Lung (tissue), 12 donors: ENCODE measurements around the gene RNFT2. TPM values are rescaled to one million over a fixed set of nuclear protein-coding genes. Genes with fewer than 3 reads are reported as not detected.

Experiments
- ATAC-seq: fragments of 200-7000 bp; cut with Tn5 transposase; one replicate; pipeline ENCODE4 v1.9.1; 2020; ENCODE audit warnings: moderate number of reproducible peaks; ENCODE audit not compliant: insufficient read depth, low FRiP score
- DNase-seq, 3 donors: peaks; one replicate each; pipeline ENCODE4 v3.0.0-alpha.2; 2013 to 2017
- H3K27ac ChIP-seq, 2 donors: one replicate each; pipeline ENCODE4 v1.5.1; 2013; ENCODE audit warnings: mild to moderate bottlenecking in 2 of 2, moderate library complexity in 2 of 2, control low read depth in 1 of 2, inconsistent platforms in 1 of 2, low read depth in 1 of 2, low read length in 1 of 2
- H3K27me3 ChIP-seq, 3 donors: one replicate each; pipeline ENCODE4 v1.5.1; 2013; ENCODE audit warnings: low read length in 2 of 3; ENCODE audit not compliant: control insufficient read depth in 3 of 3, insufficient read depth in 3 of 3
- H3K36me3 ChIP-seq, 4 donors: one replicate each; pipeline ENCODE4 v1.5.1; 2013; ENCODE audit warnings: low read length in 4 of 4, mild to moderate bottlenecking in 1 of 4, moderate library complexity in 1 of 4; ENCODE audit not compliant: control insufficient read depth in 4 of 4, insufficient read depth in 4 of 4
- H3K4me1 ChIP-seq, 5 donors: one replicate each; pipeline ENCODE4 v1.5.1; 2013; ENCODE audit warnings: low read length in 5 of 5, mild to moderate bottlenecking in 2 of 5, moderate library complexity in 1 of 5; ENCODE audit not compliant: control insufficient read depth in 5 of 5, insufficient read depth in 5 of 5
- H3K4me3 ChIP-seq: one replicate; pipeline ENCODE4 v1.5.1; 2013; ENCODE audit warnings: mild to moderate bottlenecking, control low read depth, moderate library complexity
- H3K9ac ChIP-seq, 2 donors: one replicate each; pipeline ENCODE4 v1.5.1; 2013; ENCODE audit warnings: low read length in 2 of 2, control low read depth in 1 of 2; ENCODE audit not compliant: insufficient read depth in 1 of 2
- H3K9me3 ChIP-seq, 4 donors: one replicate each; pipeline ENCODE4 v1.5.1; 2013; ENCODE audit warnings: low read length in 3 of 4, mild to moderate bottlenecking in 1 of 4, moderate library complexity in 1 of 4; ENCODE audit not compliant: control insufficient read depth in 4 of 4, insufficient read depth in 3 of 4
- WGBS, 2 donors: extraction: QIAGEN DNeasy Blood & Tissue Kit; methylation state at CpG; one replicate each; pipeline ENCODE4 v1.1.7; 2013; 5-methylcytosine and 5-hydroxymethylcytosine counted together
- polyA plus RNA-seq, 2 donors: library from polyadenylated mRNA; stranded (reverse); fragments of 200-250 nt; gene quantifications; one replicate each; pipeline ENCODE4 v1.2.1, GENCODE V29; 2013
- total RNA-seq, 2 donors: library from RNA; depleted of rRNA in 1 of 2; stranded (reverse); fragments of >200 nt in 1 of 2; gene quantifications; one replicate each; pipeline ENCODE4 v1.2.1, GENCODE V29; 2014 to 2021
- TF ChIP-seq, protein P1 (sequence below): IDR thresholded peaks from 2 replicates; pipeline ENCODE4 v1.5.1; 2012; ENCODE audit warnings: mild to moderate bottlenecking; ENCODE audit errors: control extremely low read depth, extremely low read depth
- donor health status: control.
- donor health status: control.
- donor health status: Bipolar disorder and iron deficiency.
- donor health status: healthy.
- donor health status: DM: yes; HTN: yes; CAD: no.

RNFT2 gene
- total and polyA plus RNA-seq, 4 donors, result 0.37 to 4.9 (median 2.2) TPM

DNA sequence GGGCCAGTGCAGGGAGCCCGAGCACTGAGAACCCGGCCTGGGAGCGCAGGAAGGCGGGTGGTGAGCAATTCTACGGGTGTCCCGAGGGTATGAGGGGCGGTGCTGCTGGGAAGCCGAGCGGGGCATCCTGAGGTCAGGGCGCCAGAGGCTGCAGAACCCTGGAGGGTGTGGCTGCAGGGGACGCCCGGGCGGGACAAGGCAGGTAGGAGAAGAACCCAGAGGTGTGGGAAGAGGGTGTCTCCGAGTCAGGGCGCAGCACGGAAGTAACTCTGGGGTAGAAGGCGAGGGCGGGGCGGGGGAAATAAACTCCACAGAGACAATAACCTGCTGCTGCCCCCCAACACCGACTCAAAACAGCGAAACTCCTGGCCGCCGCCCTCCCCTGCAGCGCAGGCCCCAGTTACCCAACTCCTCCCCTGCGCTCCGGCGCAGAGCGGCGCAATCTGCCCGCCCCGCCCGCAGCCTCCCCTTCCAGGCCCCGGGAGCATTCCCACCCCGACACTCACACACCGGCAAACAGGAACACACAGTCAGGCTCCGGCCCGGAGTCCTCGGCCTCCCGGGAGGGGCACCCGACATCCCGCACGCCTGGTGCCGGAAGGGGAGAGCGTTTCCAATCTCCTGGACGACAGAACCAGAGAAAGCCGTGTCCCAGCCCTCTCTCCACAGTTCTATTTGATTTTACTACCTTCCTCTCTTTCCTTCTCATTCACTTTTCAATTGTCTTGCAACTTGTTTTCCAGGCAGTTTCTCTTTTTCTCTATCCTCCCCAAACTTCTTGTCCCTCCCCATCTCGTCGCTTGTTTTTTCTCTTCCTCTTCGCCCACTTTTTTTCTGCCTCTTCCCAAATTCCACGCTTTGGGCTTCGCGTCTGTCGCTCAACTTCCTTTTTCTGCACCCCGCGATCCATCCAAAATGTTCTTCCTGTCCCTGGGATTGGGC is 140.7 kb downstream of the RNFT2 start:
- Histone ChIP-seq H3K36me3 (no peaks in the 10 kb centered on the region), H3K9ac (no peak overlapping the region), H3K27me3 (peaks cover 7 to 85% (median 64%) of the 10 kb centered on the region in 3 donors), H3K9me3 (peaks cover 0 to 11% (median 2%) of the 10 kb centered on the region in 4 donors), H3K27ac (no peak overlapping the region), H3K4me3 (no peak overlapping the region), H3K4me1 (peaks cover 0 to 22% (median 17%) of the 10 kb centered on the region in 5 donors)
- 2 to 3% methylated on average over 53 to 55 of the region's 55 CpGs for WGBS, 2 donors
- DNase-seq (no peak), ATAC-seq (no peak)
- TF ChIP-seq, protein P1, sequence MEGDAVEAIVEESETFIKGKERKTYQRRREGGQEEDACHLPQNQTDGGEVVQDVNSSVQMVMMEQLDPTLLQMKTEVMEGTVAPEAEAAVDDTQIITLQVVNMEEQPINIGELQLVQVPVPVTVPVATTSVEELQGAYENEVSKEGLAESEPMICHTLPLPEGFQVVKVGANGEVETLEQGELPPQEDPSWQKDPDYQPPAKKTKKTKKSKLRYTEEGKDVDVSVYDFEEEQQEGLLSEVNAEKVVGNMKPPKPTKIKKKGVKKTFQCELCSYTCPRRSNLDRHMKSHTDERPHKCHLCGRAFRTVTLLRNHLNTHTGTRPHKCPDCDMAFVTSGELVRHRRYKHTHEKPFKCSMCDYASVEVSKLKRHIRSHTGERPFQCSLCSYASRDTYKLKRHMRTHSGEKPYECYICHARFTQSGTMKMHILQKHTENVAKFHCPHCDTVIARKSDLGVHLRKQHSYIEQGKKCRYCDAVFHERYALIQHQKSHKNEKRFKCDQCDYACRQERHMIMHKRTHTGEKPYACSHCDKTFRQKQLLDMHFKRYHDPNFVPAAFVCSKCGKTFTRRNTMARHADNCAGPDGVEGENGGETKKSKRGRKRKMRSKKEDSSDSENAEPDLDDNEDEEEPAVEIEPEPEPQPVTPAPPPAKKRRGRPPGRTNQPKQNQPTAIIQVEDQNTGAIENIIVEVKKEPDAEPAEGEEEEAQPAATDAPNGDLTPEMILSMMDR, result no peak

DNA sequence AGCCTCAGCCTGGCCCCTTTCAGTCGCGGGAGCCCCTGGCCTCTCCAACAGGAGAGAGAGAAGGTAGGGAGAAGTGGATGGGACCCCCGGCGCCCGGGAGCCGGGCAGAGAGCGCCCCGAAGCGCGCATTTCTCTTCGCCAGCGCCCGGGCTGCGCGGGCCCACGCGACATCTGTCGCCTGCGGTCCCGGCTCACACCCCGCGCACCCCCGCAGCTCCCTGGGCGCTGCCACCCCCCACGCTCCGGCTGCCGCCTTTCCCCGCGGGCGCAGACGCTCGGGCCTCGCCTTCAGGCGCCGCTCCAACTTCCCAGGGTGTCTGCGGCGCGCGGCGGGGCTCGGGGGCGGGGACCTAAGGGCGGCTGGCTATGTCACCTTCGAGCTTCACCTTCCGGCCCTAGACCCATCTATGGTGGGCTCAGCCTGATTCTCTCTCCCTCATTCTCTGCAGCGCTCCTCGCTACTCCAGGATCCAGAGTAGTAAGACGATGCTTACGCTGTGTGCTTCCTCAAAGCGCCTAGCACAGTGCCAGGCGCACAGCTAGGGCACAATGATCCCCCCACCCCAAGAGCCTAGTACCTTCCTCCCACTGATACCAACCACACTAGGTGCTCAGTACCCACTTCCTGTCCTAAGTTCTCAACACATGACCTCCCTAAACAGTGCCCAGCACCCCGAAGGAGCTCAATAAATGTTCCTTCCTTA is 141.5 kb downstream of the RNFT2 start:
- peaks cover 0 to 7% (median under 1%) of the 10 kb centered on the region in 4 donors for H3K9me3 ChIP-seq
- peaks cover 0 to 22% (median 17%) of the 10 kb centered on the region in 5 donors for H3K4me1 ChIP-seq
- no peak overlapping the region for H3K9ac ChIP-seq
- DNase-seq, result no peak
- 3% methylated on average over 41 to 52 of the region's 52 CpGs for WGBS, 2 donors
- TF ChIP-seq, protein P1, result no peak
- peaks cover 7 to 83% (median 68%) of the 10 kb centered on the region in 3 donors for H3K27me3 ChIP-seq
- no peak for ATAC-seq
- no peak overlapping the region for H3K27ac ChIP-seq
- no peaks in the 10 kb centered on the region for H3K36me3 ChIP-seq
- no peak overlapping the region for H3K4me3 ChIP-seq

DNA sequence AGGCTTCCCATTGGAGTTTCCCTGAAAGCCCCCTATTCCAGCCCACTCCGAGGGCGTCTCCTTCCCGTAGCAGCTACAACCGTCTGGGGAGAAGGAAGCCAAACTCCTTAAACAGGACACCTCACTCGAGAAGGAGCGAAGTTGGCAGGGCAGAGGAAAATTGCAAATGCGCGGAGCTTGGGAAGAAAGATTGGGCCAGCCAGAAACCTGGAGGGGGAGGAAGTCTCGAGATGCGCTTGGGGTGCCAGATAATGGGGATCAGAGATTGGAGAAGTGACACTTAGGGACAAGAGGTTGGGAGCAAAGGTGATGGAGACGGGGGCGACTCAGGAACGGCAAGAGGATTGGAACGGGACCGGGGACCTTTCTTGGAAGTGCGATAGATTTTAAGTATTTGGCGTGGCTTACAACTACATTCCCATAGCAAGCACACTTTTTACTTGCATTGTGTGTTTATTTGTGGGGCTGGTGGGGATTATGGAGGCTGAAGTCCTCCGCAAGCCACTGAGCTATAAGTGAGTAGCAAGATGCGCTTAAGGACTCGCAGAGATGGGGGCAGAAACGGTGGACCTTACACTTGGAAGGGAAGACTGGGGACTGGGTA is 142.2 kb downstream of the RNFT2 start:
- peaks cover 7 to 77% (median 70%) of the 10 kb centered on the region in 3 donors for H3K27me3 ChIP-seq

More for the DNA sequence above, 142.2 kb downstream of the RNFT2 start:
- ATAC-seq (no peak), DNase-seq (no peak)
- TF ChIP-seq, protein P1, result no peak
- WGBS, 2 donors, result 2 to 3% methylated on average over 21 of the region's 21 CpGs
- H3K36me3 ChIP-seq, result no peaks in the 10 kb centered on the region
- peaks cover 0 to 5% (median 0%) of the 10 kb centered on the region in 4 donors for H3K9me3 ChIP-seq
- H3K4me3 ChIP-seq, result no peak overlapping the region
- H3K9ac ChIP-seq, result no peak overlapping the region
- no peak overlapping the region for H3K27ac ChIP-seq
- H3K4me1 ChIP-seq, result peaks cover 0 to 22% (median 17%) of the 10 kb centered on the region in 5 donors
